MM.1S (cell line): ENCODE data around the gene REC8.

ENCODE experiments used
- CTCF ChIP-seq: fragments of 300-600 bp; sonication (generic); IDR thresholded peaks from 2 replicates; pipeline ENCODE4 v1.5.1; 2016; ENCODE audit warnings: antibody characterized with exemption, low read length, mixed read lengths
- EZH2 ChIP-seq: fragments of 300-600 bp; sonication (generic); optimal IDR thresholded peaks from 2 replicates; pipeline ENCODE3; 2017; ENCODE audit warnings: low read depth, mild to moderate bottlenecking, antibody characterized with exemption, low read length, mixed read lengths

GRCh38 chr14:24129410-24129998, 42.4 kb upstream of the REC8 start:
- TF ChIP-seq CTCF (no peak), EZH2 (no peak)
